A549 treated with ZK216348 at 1 μM for 4 hours (cell line): ENCODE data around the gene BHMT. TPM values are rescaled to one million over a fixed set of nuclear protein-coding genes. Genes with fewer than 3 reads are reported as not detected.

Experiments used
- total RNA-seq: library from RNA; stranded (reverse); fragments of 200-300 nt; extraction: Qiagen RNA extraction; gene quantifications from 5 replicates; pipeline ENCODE4 v1.2.3, GENCODE V29; 2022; ENCODE audit warnings: low read depth

Gene BHMT, protein sequence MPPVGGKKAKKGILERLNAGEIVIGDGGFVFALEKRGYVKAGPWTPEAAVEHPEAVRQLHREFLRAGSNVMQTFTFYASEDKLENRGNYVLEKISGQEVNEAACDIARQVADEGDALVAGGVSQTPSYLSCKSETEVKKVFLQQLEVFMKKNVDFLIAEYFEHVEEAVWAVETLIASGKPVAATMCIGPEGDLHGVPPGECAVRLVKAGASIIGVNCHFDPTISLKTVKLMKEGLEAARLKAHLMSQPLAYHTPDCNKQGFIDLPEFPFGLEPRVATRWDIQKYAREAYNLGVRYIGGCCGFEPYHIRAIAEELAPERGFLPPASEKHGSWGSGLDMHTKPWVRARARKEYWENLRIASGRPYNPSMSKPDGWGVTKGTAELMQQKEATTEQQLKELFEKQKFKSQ
- not detected in 5 replicates for total RNA-seq

DNA sequence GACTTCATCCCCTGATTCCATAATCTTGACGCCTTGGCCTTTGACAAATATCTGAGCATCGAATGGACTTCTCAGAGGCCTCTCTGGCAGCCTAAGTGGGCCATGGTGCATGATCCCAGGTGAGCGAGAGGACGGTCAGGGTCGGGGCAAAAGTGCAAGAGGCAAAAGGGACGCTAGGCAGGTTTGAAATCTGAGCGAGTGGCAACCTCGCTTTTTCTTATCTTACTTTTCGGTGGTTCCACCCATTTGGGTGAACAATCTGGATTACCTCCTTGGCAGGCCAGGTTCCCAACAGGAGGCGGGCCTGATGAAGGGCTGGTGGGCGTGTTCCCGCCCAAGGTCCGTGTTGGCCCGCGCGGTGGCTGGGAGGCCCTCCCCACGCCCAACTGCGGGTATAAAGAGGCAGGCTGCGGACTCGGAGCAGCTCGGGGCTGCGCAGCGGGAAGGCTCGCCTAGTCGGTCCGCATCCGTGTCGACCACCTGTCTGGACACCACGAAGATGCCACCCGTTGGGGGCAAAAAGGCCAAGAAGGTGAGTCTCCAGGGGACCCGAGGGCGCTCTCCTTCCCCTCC, at the start of gene BHMT:
BHMT (plus strand) TSS at position 423 of the 573 bp plus-strand sequence; CDS start at position 500, 77 bp downstream.

GRCh38 chr5:79069488-79070349, 41.9 kb upstream of the BHMT start, which contains the start of the genes BHMT2 and DMGDH:
TSS of gene BHMT2 (plus strand) at chr5:79069767. CDS start at chr5:79069783, 16 bp downstream.
TSS of gene DMGDH (minus strand) at chr5:79069674. CDS start at chr5:79069620, 54 bp downstream.

Other genes with a start within 250 kb of the BHMT start
- 7.6 to 10.6 TPM (median 9.9 TPM) in 5 replicates for gene ARSB, start 126.5 kb upstream of the BHMT start, total RNA-seq
- not detected in 5 replicates for gene DMGDH, start 42.1 kb upstream of the BHMT start, total RNA-seq
- gene BHMT2, start 42.0 kb upstream of the BHMT start, total RNA-seq: not detected in 5 replicates
- gene JMY, start 124.3 kb downstream of the BHMT start, total RNA-seq: 1.6 to 4.1 TPM (median 3.3 TPM) in 5 replicates